HL-60/S4 treated with retinoic acid at 250 ng/mL for 4 days and 3 days (cell line): Measurements from ENCODE around the gene MAGEA2B.
"Not testable (repeated sequence)": the region's sequence is repeated elsewhere in the genome, so short reads cannot be mapped to it uniquely, and the experiment has no call there.

Source experiments
- in situ Hi-C: fragments of 300-500 bp; cut with MboI; formaldehyde crosslinking; loops from 2 replicates; pipeline ENCODE4 v1.7.0; 2022; ENCODE audit warnings: low sequenced_read_pairs

MAGEA2B gene

GRCh38 chrX:152713815-152714787 is at the start of gene MAGEA2B:
MAGEA2B (plus strand) TSS chrX:152714628; CDS start chrX:152717107, 2,479 bp downstream.
- in situ Hi-C loops, result not testable (repeated sequence)

- in situ Hi-C loops, result no loop called here
Observed at GRCh38 chrX:152674135-152674534, 40.3 kb upstream of the MAGEA2B start.

DNA sequence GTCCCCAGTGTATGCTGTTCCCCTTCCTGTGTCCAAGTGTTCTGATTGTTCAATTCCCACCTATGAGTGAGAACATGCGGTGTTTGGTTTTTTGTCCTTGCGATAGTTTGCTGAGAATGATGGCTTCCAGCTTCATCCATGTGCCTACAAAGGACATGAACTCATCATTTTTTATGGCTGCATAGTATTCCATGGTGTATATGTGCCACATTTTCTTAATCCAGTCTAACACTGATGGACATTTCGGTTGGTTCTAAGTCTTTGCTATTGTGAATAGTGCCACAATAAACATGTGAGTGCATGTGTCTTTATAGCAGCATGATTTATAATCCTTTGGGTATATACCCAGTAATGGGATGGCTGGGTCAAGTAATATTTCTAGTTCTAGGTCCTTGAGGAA is 39.8 kb upstream of the MAGEA2B start:
- in situ Hi-C loops, result not testable (repeated sequence)

DNA sequence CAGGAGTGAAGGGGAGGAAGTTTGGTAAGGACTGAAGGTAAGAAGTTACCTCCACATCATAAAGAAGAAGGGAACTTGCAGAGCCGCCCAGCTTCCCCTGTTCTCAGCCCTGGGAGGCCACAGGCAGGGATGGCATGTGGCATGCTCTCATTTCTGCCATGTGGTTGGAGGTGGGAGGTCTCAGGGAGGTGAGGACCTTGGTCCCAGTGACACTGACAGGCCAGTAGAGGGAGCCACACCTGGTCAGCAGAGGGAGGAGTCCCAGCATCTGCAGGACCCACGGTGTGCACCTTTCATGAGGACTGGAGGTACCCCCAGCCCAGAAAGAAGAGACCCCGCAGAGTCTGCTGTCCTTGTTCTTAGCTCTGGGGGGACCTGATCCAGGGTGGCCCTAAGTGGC is 33.4 kb upstream of the MAGEA2B start:
- in situ Hi-C loops, result not testable (repeated sequence)

DNA sequence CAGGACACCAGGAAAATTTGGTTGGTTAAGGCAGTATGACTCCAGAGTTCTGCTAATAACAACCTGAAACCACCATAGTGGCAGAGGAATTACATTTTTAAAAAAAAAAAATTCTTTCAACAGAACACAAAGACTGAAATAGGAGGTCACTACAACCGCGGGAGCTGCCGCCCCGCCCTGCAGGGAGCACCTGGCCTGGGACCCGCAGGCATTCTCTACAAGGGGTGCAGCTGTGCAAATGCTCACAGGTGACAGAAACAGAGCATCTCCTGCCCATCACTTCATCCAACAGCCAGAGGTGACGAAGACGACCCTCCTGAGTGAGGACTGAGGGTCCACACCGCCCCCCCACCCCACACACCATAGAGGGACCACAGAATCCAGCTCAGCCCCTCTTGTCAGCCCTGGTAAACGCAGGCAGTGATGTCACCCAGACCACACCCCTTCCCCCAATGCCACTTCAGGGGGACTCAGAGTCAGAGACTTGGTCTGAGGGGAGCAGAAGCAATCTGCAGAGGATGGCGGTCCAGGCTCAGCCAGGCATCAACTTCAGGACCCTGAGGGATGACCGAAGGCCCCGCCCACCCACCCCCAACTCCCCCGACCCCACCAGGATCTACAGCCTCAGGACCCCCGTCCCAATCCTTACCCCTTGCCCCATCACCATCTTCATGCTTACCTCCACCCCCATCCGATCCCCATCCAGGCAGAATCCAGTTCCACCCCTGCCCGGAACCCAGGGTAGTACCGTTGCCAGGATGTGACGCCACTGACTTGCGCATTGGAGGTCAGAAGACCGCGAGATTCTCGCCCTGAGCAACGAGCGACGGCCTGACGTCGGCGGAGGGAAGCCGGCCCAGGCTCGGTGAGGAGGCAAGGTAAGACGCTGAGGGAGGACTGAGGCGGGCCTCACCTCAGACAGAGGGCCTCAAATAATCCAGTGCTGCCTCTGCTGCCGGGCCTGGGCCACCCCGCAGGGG is 16.2 kb upstream of the MAGEA2B start, which contains the start of gene MAGEA3:
TSS of gene MAGEA3 (plus strand) at position 843 of the 980 bp plus-strand sequence. CDS start 2,039 bp downstream, outside the sequence.
- in situ Hi-C loops, result not testable (repeated sequence)

DNA sequence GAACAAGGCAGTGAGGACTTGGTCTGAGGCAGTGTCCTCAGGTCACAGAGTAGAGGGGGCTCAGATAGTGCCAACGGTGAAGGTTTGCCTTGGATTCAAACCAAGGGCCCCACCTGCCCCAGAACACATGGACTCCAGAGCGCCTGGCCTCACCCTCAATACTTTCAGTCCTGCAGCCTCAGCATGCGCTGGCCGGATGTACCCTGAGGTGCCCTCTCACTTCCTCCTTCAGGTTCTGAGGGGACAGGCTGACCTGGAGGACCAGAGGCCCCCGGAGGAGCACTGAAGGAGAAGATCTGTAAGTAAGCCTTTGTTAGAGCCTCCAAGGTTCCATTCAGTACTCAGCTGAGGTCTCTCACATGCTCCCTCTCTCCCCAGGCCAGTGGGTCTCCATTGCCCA is 14.0 kb upstream of the MAGEA2B start:
- in situ Hi-C loops, result not testable (repeated sequence)

DNA sequence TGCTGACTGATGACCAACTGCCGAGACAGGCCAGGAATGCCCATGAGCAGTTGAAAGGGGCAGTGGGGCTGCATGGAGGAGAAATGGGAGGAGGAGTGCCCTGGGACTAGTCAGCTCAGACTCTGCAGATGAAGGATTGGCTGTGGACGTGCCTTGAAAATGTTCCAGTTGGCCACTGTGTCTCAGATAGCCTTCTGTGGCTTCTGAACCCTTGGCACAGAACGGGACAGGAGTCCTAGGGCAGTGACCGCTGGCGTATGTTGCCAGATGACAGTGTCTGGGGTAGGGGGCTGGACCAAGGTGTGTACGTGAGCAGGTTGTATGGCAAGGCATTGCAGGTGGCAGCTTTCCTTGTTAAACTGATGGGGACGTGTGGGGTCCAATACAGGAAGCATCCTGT is 7.9 kb upstream of the MAGEA2B start:
- in situ Hi-C loops, result not testable (repeated sequence)

DNA sequence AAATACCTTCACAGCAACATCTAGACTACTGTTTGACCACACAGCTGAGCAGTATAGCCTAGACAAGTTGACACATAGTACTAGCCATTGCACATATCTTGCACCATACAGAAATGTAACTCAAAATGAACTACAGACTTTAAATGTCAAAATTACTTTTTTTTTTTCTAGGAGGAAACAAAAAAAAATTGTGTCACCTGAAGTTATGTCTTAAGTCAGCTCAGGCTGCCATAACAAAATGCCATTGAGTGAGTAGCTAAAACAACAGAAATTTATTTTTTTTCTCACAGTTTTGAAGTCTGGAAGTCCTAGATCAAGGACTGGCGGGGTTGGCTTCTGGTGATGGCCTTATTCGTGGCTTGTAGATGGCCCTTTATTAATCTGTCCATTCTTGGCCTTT is 5.3 kb upstream of the MAGEA2B start, which contains the start of gene CSAG2:
TSS of gene CSAG2 (minus strand) at position 101 of the 400 bp plus-strand sequence. CDS start 161 bp downstream, outside the sequence.
- in situ Hi-C loops, result not testable (repeated sequence)

GRCh38 chrX:152713195-152713594 is 1.2 kb upstream of the MAGEA2B start:
- in situ Hi-C loops, result not testable (repeated sequence)

DNA sequence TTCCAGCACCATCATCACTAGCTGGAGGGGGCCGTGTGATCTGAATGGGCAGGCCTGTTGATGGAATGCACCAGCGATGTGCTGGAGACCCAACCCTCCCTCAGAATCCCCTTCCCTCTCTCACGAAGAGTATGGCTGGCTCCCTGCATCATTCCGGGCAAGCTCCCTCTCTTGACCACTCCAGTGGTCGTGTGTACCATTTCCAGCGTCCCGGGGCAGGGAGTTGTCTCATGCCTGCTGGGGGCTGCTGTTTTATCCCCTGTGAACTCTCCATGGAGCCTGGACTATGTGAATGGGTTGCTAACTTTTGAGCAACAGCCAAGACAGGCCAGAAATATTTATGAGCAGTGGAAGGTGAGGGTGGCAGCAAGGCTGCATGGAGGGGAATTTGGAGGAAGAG is 11.0 kb downstream of the MAGEA2B start:
- in situ Hi-C loops, result no loop called here

- in situ Hi-C loops, result no loop called here
Observed at GRCh38 chrX:152733261-152733975, 19.0 kb downstream of the MAGEA2B start, which contains the start of the genes CSAG1 and MAGEA12. CSAG1 (minus strand) TSS chrX:152733721; CDS start chrX:152732460, 1,261 bp downstream. MAGEA12 (plus strand) TSS chrX:152733757; CDS start chrX:152736162, 2,405 bp downstream.

DNA sequence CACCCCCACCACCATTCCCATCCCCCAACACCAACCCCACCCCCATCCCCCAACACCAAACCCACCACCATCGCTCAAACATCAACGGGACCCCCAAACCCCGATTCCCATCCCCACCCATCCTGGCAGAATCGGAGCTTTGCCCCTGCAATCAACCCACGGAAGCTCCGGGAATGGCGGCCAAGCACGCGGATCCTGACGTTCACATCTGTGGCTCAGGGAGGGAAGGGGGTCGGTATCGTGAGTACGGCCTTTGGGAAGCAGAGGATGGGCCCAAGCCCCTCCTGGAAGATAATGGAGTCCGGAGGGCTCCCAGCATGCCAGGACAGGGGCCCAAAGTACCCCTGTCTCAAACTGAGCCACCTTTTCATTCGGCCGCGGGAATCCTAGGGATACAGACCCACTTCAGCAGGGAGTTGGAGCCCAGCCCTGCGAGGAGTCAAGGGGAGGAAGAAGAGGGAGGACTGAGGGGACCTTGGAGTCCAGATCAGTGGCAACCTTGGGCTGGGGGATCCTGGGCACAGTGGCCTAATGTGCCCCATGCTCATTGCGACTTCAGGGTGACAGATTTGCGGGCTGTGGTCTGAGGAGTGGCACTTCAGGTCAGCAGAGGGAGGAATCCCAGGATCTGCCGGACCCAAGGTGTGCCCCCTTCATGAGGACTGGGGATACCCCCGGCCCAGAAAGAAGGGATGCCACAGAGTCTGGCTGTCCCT is 19.9 kb downstream of the MAGEA2B start:
- in situ Hi-C loops, result not testable (repeated sequence)

GRCh38 chrX:152735101-152735500 is 20.7 kb downstream of the MAGEA2B start:
- in situ Hi-C loops, result no loop called here

DNA sequence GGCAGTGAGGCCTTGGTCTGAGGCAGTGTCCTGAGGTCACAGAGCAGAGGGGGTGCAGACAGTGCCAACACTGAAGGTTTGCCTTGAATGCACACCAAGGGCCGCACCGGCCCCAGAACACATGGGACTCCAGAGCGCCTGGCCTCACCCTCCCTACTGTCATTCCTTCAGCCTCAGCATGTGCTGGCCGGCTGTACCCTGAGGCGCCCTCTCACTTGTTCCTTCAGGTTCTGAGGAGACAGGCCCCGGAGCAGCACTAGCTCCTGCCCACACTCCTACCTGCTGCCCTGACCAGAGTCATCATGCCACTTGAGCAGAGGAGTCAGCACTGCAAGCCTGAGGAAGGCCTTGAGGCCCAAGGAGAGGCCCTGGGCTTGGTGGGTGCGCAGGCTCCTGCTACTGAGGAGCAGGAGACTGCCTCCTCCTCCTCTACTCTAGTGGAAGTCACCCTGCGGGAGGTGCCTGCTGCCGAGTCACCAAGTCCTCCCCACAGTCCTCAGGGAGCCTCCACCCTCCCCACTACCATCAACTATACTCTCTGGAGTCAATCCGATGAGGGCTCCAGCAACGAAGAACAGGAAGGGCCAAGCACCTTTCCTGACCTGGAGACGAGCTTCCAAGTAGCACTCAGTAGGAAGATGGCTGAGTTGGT is 21.6 kb downstream of the MAGEA2B start:
- in situ Hi-C loops, result no loop called here

GRCh38 chrX:152736528-152736927 is 22.1 kb downstream of the MAGEA2B start:
- in situ Hi-C loops, result not testable (repeated sequence)

- in situ Hi-C loops, result no loop called here
Observed at GRCh38 chrX:152738560-152738959, 24.1 kb downstream of the MAGEA2B start.

DNA sequence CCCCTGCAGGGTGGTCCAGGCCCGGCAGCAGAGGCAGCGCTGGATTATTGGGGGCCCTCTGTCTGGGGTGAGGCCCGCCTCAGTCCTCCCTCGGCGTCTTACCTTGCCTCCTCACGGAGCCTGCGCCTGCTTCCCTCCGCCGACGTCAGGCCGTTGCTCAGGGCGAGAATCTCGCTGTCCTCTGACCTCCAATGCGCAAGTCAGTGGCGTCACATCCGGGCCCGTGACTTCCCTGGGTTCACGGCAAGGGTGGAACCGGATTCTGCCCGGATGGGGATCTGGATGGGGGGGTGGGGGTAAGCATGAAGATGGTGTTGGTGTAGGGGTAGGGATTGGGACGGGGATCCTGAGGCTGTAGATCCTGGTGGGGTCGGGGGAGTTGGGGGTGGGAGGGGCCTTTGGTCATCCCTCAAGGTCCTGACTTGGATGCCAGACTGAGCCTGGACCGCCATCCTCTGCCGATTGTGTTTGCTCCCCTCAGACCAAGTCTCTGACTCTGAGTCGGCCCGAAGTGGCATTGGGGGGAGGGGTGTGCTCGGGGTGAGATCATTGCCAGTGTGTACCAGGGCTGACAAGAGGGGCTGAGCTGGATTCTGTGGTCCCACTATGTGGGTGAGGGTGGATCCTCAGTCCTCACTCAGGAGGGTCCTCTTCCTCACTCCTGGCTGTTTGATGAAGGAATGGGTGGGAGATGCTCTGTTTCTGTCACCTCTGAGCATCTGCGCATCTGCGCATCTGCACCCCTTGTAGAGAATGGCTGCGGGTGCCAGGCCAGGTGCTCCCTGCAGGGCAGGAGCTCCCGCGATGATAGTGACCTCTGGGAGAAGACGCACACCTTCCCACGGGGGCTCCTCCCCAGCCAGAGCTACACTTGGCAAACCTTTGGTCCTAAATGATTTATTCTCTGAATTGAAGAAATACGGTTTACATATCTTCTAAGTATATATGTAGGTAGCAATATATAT is 39.5 kb downstream of the MAGEA2B start, which contains the start of gene MAGEA2:
TSS of gene MAGEA2 (minus strand) at position 157 of the 965 bp plus-strand sequence. CDS start 2,479 bp downstream, outside the sequence.
- in situ Hi-C loops, result not testable (repeated sequence)

DNA sequence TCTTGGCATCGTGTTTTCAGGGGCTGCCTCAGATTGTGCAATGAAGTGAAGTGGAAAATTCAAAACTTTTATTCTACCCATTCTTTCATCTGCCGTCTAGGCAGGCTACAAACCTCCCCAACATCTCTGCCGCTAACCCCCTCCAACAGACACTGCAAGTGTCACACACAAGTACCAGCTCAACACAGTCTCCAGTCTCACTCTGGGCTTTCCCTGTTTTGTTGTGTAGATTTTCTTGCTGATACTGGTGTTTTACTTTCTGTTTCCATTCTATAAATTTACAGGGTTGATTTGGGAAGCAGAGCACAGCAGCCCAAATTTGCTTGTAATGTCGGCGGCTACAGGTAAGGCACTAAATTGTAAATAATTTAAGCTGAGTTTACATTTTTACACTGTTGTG is 40.4 kb downstream of the MAGEA2B start:
- in situ Hi-C loops, result not testable (repeated sequence)
